Measurements from ENCODE around the gene HSPA1A. TPM values are rescaled to one million over a fixed set of nuclear protein-coding genes. Genes with fewer than 3 reads are reported as not detected.

The HSPA1A gene
- total and polyA plus RNA-seq, 9 of the 15 experiments (the other 6 are each of a cell fraction or from before 2014, with no cell fraction given) = 2.2 to 273 (median 107) TPM

DNA sequence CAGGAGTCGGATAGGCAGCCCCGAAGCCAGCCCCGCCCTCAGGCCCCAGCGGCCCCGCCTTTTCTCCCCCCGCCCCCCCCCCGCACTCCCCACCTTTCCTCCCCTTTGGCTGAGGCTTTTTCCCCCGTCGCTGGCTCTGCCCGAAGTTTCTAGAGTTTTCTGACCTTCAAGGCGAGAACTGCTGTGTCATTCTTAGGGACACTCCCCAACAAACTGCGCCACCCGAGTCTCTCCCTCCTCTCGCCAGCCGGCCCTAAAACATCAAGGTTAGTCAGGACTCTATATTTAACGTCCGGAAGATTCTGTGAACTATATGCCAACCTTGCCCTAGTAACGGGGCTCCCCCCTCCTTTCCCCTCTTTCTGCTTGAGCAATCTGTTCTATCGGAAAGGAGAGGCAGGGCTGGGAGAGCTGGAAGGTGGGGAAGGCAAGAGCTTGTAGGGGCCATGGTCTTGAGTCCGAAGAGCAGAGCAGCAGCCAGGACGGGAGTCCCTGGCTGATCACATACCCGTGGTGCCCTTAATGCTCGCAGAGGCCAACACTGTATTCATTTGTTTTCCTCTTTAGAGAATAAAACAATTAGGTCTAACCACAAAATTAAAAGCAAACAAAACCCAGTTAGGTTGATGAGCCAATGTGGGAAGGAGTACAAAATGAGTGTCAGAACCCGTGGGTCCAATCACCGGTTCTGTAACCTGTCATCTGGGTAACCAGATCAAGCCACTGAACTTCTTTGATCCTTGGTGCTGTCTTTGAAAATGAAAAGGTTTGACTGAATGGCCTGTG lies 6.9 kb downstream of the HSPA1A start (continued):
- no peak for TF ChIP-seq MBD2 (IDR thresholded peaks at IDR 0.05; ENCODE audit: borderline replicate concordance, low read depth)
- TF ChIP-seq, protein P1, sequence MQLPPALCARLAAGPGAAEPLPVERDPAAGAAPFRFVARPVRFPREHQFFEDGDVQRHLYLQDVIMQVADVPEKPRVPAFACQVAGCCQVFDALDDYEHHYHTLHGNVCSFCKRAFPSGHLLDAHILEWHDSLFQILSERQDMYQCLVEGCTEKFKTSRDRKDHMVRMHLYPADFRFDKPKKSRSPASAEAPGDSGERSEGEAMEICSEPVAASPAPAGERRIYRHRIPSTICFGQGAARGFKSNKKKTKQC (CRISPR knock-in tag; IDR thresholded peaks at IDR 0.05) = no peak
- TF ChIP-seq ARID2 (IDR thresholded peaks at IDR 0.05) = peak; percentile 72; the same call in 1 of the 2 replicates
- TF ChIP-seq ZNF23 (CRISPR knock-in tag; IDR thresholded peaks at IDR 0.05) = no peak
- no peak for TF ChIP-seq RUNX1 (IDR thresholded peaks at IDR 0.05; ENCODE audit: low read depth)
- no peak for TF ChIP-seq NFRKB (IDR thresholded peaks at IDR 0.05; ENCODE audit: low read depth)
- peak; percentile 25; the same call in 1 of the 2 replicates for TF ChIP-seq ZNF232 (CRISPR knock-in tag; IDR thresholded peaks at IDR 0.05)
- peak; percentile 50; the same call in 1 of the 2 replicates for TF ChIP-seq ZKSCAN1 (IDR thresholded peaks at IDR 0.05; ENCODE audit: low read depth, low read length)
- TF ChIP-seq, protein P2, sequence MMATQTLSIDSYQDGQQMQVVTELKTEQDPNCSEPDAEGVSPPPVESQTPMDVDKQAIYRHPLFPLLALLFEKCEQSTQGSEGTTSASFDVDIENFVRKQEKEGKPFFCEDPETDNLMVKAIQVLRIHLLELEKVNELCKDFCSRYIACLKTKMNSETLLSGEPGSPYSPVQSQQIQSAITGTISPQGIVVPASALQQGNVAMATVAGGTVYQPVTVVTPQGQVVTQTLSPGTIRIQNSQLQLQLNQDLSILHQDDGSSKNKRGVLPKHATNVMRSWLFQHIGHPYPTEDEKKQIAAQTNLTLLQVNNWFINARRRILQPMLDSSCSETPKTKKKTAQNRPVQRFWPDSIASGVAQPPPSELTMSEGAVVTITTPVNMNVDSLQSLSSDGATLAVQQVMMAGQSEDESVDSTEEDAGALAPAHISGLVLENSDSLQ (IDR thresholded peaks at IDR 0.05) = no peak
- no peak for TF ChIP-seq SMAD2 (IDR thresholded peaks at IDR 0.05; ENCODE audit: low read depth, low read length)
- TF ChIP-seq, protein P3, sequence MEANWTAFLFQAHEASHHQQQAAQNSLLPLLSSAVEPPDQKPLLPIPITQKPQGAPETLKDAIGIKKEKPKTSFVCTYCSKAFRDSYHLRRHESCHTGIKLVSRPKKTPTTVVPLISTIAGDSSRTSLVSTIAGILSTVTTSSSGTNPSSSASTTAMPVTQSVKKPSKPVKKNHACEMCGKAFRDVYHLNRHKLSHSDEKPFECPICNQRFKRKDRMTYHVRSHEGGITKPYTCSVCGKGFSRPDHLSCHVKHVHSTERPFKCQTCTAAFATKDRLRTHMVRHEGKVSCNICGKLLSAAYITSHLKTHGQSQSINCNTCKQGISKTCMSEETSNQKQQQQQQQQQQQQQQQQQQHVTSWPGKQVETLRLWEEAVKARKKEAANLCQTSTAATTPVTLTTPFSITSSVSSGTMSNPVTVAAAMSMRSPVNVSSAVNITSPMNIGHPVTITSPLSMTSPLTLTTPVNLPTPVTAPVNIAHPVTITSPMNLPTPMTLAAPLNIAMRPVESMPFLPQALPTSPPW (CRISPR knock-in tag; IDR thresholded peaks at IDR 0.05) = no peak
- TF ChIP-seq SIRT6 (IDR thresholded peaks at IDR 0.05; ENCODE audit: low read depth, low read length) = peak; percentile 76
- TF ChIP-seq MAFF (IDR thresholded peaks at IDR 0.05; ENCODE audit: low read length) = peak; percentile 99
- no peak for TF ChIP-seq CREB1 (IDR thresholded peaks at IDR 0.05)
- no peak; the same call in 1 of the 2 replicates for TF ChIP-seq CREB1 (CRISPR knock-in tag; IDR thresholded peaks at IDR 0.05)
- no peak for TF ChIP-seq STAT5B (CRISPR knock-in tag; IDR thresholded peaks at IDR 0.05)
- no peak for TF ChIP-seq KLF16 (IDR thresholded peaks at IDR 0.05)
- no peak for TF ChIP-seq ZNF79 (CRISPR knock-in tag; IDR thresholded peaks at IDR 0.05; ENCODE audit: low read depth)
- TF ChIP-seq, protein P4, sequence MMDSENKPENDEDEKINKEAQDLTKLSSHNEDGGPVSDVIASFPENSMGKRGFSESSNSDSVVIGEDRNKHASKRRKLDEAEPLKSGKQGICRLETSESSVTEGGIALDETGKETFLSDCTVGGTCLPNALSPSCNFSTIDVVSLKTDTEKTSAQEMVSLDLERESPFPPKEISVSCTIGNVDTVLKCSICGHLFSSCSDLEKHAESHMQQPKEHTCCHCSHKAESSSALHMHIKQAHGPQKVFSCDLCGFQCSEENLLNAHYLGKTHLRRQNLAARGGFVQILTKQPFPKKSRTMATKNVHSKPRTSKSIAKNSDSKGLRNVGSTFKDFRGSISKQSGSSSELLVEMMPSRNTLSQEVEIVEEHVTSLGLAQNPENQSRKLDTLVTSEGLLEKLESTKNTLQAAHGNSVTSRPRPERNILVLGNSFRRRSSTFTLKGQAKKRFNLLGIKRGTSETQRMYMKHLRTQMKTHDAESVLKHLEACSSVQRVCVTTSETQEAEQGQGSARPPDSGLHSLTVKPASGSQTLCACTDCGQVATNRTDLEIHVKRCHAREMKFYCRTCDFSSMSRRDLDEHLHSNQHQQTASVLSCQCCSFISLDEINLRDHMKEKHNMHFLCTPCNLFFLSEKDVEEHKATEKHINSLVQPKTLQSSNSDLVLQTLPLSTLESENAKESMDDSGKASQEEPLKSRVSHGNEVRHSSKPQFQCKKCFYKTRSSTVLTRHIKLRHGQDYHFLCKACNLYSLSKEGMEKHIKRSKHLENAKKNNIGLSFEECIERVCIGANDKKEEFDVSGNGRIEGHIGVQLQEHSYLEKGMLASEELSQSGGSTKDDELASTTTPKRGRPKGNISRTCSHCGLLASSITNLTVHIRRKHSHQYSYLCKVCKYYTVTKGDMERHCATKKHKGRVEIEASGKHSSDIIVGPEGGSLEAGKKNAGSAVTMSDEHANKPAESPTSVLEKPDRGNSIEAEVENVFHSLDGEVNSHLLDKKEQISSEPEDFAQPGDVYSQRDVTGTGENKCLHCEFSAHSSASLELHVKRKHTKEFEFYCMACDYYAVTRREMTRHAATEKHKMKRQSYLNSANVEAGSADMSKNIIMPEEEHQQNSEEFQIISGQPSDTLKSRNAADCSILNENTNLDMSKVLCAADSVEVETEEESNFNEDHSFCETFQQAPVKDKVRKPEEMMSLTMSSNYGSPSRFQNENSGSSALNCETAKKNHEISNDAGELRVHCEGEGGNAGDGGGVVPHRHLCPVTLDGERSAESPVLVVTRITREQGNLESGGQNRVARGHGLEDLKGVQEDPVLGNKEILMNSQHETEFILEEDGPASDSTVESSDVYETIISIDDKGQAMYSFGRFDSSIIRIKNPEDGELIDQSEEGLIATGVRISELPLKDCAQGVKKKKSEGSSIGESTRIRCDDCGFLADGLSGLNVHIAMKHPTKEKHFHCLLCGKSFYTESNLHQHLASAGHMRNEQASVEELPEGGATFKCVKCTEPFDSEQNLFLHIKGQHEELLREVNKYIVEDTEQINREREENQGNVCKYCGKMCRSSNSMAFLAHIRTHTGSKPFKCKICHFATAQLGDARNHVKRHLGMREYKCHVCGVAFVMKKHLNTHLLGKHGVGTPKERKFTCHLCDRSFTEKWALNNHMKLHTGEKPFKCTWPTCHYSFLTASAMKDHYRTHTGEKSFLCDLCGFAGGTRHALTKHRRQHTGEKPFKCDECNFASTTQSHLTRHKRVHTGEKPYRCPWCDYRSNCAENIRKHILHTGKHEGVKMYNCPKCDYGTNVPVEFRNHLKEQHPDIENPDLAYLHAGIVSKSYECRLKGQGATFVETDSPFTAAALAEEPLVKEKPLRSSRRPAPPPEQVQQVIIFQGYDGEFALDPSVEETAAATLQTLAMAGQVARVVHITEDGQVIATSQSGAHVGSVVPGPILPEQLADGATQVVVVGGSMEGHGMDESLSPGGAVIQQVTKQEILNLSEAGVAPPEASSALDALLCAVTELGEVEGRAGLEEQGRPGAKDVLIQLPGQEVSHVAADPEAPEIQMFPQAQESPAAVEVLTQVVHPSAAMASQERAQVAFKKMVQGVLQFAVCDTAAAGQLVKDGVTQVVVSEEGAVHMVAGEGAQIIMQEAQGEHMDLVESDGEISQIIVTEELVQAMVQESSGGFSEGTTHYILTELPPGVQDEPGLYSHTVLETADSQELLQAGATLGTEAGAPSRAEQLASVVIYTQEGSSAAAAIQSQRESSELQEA (IDR thresholded peaks at IDR 0.05; ENCODE audit: low read depth) = no peak
